ENCODE measurements around the gene WDFY1.
"Not testable (repeated sequence)": the region's sequence is repeated elsewhere in the genome, so short reads cannot be mapped to it uniquely, and the experiment has no call there.

The WDFY1 gene

DNA sequence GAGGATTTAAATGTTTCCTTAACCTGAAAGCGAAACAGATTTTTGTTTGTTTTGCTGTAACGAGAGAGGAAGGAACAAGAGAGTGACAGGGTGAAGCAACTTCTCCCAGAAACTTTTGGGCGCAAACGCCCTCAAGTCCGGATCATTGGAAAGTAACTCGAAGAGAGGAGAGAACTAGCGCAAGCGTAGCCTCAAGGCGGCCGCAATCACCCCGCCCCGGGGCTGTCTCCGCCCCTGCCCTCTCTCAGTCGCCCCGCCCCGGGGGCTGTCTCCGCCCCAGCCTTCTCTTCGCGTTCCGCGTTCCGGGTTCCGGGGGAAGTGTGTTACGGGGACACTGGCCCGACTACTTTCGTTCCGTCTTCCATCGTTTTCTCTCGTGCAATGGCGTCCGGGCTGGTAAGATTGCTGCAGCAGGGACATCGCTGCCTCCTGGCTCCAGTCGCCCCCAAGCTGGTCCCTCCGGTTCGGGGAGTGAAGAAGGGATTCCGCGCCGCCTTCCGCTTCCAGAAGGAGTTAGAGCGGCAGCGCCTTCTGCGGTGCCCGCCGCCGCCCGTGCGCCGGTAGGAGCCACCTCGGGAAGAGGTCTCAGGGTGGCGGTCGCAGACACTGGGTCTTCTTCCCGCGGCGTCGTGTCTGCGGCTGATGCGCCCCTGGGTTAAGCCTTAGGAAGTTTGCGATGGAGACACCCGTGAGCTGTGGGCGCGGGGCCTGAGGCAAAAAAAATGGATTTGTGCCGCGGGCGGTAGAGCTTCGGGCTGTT, 12.1 kb upstream of the WDFY1 start, which contains the start of gene MRPL44:
TSS of gene MRPL44 (plus strand) at position 372 of the 760 bp plus-strand sequence. CDS start at position 382, 10 bp downstream.
- peak; percentile 91 to 95 for DNase-seq (ENCODE audit: low read depth in 2 of 2)

DNA sequence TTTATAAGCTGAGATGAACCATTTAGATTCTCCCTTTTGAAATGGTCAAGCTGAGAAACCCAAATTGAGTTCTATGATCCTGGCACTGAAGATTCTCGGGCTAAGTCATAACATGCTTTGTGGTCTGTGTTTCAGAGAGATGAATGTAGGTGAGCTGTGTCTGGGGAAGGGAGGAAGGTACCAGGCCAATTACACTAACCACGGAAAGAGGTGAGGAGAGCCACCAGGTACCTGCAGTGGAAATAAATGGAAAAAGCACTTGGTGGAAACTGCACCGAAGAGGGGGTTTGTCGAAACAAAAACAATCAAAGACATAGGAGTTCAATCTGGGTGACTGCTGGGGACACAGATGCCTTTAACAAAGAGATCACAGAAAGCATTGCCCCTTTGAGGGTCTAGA, 11.2 kb upstream of the WDFY1 start:
- DNase-seq (ENCODE audit: low read depth in 2 of 2): no peak

- DNase-seq (ENCODE audit: low read depth in 2 of 2): no peak
These were observed 9.3 kb upstream of the WDFY1 start for GRCh38 chr2:223954401-223954800.

- DNase-seq (ENCODE audit: low read depth in 2 of 2): no peak
These were observed 7.3 kb upstream of the WDFY1 start for GRCh38 chr2:223952280-223952968.

GRCh38 chr2:223950448-223951347, 5.6 kb upstream of the WDFY1 start:
- no peak for DNase-seq (ENCODE audit: low read depth in 2 of 2)

DNA sequence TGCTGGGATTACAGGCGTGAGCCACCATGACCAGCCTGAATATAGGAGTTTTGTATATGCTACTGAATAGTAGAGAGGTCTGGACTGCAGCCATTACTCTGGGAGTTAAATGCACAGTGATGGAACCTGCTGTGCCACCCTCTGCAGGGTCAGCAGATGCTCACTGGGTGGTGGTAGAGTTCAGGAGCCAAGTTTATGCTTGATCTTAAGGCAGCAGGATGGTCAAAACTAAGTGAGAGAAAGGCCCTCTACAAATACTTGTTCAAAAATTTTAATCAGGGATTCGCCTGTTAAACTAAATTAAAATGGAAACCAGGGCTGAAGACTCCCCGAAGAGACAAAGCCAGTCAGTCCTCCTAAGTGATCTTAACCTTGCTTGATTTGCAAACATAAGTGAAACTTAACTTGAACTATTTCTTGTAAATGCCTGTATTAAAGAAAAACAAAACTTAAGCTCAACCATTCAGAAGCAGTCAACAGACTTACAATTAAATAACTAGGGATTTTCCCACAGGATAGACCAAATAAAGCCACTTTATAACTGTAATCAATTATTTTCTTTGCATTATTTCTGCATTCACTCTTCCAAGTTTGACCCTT, 4.2 kb upstream of the WDFY1 start:
- DNase-seq (ENCODE audit: low read depth in 2 of 2): no peak

DNA sequence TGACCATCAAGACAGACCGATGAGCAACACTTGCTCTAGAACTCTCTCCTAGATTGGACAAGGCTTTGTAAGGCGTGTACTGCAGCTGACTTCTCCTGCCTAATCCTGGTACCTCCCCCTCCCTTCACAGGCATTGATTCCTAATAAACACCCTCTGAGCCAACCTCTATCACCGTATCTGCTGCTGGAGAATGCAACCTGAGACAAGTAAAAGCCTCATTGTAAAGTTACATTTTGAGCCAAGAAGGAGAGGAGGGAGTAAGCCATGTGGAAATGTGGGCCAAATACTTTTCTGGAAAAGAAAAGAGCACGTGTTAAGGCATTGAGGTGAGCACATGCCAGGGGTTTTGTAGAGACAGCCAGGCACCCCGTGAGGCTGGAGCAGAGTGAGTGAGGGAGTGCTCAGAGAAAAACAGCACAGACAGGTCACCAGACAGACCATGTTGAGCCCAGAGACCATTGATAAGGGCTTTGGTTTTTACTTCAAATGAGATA, 2.6 kb upstream of the WDFY1 start:
- DNase-seq (ENCODE audit: low read depth in 2 of 2): no peak

DNA sequence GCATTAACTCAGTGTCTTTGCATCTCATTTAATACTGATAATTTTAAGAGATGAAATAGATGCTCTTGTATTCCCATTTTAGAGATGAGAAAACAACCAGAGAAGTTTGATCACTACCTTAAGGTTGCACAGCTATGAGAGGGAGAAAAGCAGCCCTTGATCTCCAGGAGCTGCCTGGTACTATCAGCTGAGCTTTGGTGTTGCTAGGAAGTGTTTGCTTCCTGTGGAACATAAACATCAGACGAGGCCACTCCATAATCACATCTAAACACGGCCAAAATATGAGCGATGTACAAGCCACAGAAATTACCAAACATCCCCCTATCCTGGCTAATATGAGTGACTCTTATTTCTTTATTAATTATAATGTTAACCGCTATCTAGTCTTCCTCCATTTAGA, 620 bp upstream of the WDFY1 start:
- no peak for DNase-seq (ENCODE audit: low read depth in 2 of 2)

GRCh38 chr2:223944166-223944702, 901 bp downstream of the WDFY1 start:
- no peak for DNase-seq (ENCODE audit: low read depth in 2 of 2)

DNA sequence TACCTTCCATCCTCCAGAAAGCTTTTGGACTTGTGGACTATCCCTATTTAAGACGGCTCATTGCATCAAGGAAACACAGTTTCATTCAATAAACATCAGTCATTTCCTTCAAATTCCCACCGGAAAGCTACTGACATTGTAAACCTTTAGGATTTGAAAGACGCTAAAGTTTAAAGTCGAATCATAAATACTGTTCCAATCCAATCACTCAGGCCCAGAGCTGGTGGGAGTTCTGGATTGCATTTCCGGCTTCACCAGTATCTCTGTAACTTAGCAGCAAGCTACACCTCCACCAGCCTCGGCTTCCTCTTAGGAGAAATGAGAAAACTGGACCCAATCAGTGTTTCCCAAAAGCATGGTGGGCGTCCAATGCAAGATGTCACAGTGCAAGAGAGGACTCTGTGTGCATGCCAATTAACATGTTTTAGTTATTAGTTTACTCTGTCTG, 1.6 kb downstream of the WDFY1 start:
- DNase-seq (ENCODE audit: low read depth in 2 of 2): no peak

DNA sequence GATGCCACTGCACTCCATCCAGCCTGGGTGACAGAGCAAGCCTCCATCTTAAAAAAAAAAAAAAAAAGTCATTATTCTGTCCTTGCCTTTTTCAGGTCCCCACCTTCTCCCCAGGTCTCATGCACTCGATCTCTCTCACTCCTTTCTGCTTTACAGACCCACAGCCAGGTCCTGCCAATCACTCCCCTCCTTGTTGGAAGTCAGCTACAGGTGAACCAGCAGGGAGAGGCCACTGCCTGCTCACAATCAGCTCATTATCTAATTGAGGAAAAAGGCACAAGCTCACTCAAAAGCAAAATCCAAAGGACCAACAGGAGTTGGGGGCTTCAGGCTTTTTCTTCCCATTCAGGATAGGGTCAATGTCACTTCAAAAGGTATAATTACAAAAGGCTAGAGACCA, 2.0 kb downstream of the WDFY1 start:
- DNase-seq (ENCODE audit: low read depth in 2 of 2): no peak

GRCh38 chr2:223941579-223942277, 3.4 kb downstream of the WDFY1 start:
- DNase-seq (ENCODE audit: low read depth in 2 of 2): peak in 1 of 2 donors; percentile 49

GRCh38 chr2:223939438-223939837, 5.7 kb downstream of the WDFY1 start:
- not testable (repeated sequence) for DNase-seq (ENCODE audit: low read depth in 2 of 2)

DNA sequence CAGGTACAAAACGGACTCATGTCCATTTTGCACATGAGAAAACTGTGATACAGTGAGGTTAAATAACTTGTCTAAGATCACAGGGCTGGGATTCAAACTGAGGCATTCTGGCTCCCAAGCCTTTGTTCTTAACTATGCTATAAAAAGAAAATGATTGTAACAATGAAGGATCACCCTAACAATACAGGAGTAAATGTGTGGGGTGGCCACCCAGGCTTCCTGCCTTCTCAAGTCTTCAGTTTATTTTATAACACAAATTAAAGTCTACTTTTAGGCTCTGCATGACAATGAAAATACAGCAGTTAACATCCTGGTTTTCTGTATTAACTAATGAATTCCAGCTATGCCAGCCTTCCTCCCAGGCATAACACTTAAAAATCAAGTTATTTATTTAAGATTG, 7.6 kb downstream of the WDFY1 start:
- DNase-seq (ENCODE audit: low read depth in 2 of 2): no peak

DNA sequence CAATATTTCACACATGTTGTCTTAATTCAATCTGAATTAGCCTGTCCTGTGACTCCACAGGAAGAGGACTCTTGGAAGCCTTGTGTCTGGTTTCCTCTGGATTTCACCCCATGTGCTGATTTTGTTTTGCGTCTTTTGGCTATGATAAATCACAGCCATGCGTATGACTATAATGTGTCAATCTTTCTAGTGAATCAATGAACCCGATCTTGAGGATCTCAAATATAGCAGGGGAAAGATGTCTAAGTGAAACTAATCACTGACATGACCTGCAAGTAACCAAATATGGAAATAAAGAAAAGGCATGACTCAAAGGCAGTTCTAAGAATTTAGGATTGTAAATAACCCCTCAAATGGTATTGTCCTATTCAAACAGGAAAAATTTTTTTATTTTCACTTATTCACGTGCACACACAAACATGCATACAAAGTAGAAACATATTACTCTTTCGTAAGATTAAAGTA, 8.2 kb downstream of the WDFY1 start:
- no peak for DNase-seq (ENCODE audit: low read depth in 2 of 2)

- no peak for DNase-seq (ENCODE audit: low read depth in 2 of 2)
These were observed 9.5 kb downstream of the WDFY1 start for GRCh38 chr2:223935459-223936125.

DNA sequence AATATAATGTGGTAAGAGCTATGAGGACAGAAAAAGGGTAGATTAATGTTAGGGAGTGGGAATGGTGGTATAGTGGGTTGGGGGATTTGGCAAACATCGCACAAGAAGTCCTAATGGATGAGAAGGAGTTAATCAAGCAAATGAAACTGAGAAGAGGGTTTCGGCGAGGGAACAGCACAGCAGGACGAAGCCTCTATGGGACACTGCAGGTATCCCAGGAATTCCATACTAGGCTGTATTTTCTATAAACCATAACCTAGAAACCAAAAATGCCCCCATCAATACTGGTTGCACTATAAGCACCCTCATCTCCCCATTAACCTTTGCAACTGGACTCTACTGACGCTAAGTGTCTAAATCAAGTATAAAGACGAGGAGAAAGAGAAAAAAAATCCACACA, 10.3 kb downstream of the WDFY1 start:
- DNase-seq (ENCODE audit: low read depth in 2 of 2): no peak

DNA sequence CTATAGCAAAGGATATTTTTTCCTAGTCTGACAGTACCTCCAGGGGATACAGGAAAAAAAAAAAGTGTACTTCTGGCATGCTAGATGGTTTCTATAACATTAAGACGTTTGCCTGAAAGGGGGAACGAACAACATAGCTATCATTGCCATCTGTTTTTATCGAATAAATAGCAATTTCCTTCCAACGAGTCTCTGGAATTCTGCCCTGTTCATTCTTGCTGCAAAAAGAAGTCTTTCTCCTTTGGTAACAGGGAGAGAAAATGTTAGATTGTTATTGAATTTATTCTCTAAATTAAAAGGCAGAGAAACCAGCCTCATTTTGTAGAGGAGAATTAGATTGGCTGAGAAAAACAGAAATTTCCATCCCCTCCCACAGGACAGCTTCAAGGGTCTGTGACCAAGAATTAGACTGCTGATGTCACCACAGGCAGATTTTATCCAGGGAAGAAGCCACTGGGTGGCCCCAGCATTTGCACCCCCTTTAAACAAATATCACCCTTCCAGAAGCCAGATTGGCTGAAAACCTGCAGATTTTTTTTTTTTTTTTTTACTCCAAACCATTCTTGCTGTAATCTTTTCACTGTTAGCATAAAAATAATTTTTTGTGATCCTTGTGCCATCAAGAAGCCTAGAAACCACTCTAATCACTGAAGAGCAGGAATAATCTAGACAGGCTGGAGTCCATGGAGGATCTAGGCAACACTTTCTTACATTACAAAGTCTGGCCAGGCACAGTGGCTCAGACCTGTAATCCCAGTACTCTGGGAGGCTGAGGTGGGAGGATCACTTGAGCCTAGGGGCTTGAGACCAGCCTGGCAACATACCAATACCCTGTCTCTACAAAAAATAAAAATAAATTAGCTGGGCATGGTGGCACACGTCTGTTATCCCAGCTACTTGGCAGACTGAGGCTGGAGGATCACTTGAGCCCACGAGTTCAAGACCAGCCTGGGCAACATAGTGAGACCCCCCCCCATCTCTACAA, 12.0 kb downstream of the WDFY1 start:
- DNase-seq (ENCODE audit: low read depth in 2 of 2): no peak
